ENCODE results near the gene RAX2.
A peak's percentile ranks its signal among the peaks of the same experiment; 100 is the strongest.
"Not testable (repeated sequence)": the region's sequence is repeated elsewhere in the genome, so short reads cannot be mapped to it uniquely, and the experiment has no call there.

RAX2 gene

GRCh38 chr19:3760871-3761361 is 11.1 kb downstream of the RAX2 start:
- DNase-seq, result no peak

GRCh38 chr19:3759482-3760254 is 12.4 kb downstream of the RAX2 start:
- no peak for DNase-seq

- DNase-seq, result not testable (repeated sequence)
Measured at GRCh38 chr19:3758297-3758696, 13.7 kb downstream of the RAX2 start.

- DNase-seq, result not testable (repeated sequence)
Measured at GRCh38 chr19:3757705-3758104, 14.3 kb downstream of the RAX2 start.

- DNase-seq, result no peak
Measured at GRCh38 chr19:3753631-3754410, 18.2 kb downstream of the RAX2 start.

- DNase-seq, result no peak
Measured at GRCh38 chr19:3752492-3752891, 19.5 kb downstream of the RAX2 start.

GRCh38 chr19:3751236-3751635 is 20.8 kb downstream of the RAX2 start:
- no peak for DNase-seq

- no peak for DNase-seq
Measured at GRCh38 chr19:3750211-3750610, 21.8 kb downstream of the RAX2 start.

GRCh38 chr19:3748965-3749364 is 23.1 kb downstream of the RAX2 start:
- no peak for DNase-seq

- DNase-seq, result no peak
Measured at GRCh38 chr19:3746371-3747056, 25.5 kb downstream of the RAX2 start.

GRCh38 chr19:3745363-3746045 is 26.5 kb downstream of the RAX2 start:
- DNase-seq, result no peak

GRCh38 chr19:3743486-3743885 is 28.5 kb downstream of the RAX2 start:
- DNase-seq, result peak in 2 of 4 experiments; percentile 34 to 37

GRCh38 chr19:3740431-3740830 is 31.6 kb downstream of the RAX2 start:
- DNase-seq, result no peak

- no peak for DNase-seq
Measured at GRCh38 chr19:3738477-3739220, 33.4 kb downstream of the RAX2 start.

- no peak for DNase-seq
Measured at GRCh38 chr19:3737487-3738205, 34.4 kb downstream of the RAX2 start.

GRCh38 chr19:3736106-3736724 is 35.8 kb downstream of the RAX2 start:
- DNase-seq, result no peak

- no peak for DNase-seq
Measured at GRCh38 chr19:3734310-3734600, 37.8 kb downstream of the RAX2 start.

GRCh38 chr19:3733549-3734309 is 38.3 kb downstream of the RAX2 start:
- DNase-seq, result no peak

- DNase-seq, result no peak
Measured at GRCh38 chr19:3732108-3732507, 39.9 kb downstream of the RAX2 start.

- no peak for DNase-seq
Measured at GRCh38 chr19:3730457-3730958, 41.5 kb downstream of the RAX2 start.

Data from suppressor macrophage (primary cell).